HCT116 (cell line): ENCODE measurements around the gene ZHX3. TPM values are rescaled to one million over a fixed set of nuclear protein-coding genes. Genes with fewer than 3 reads are reported as not detected.
A peak's percentile ranks its signal among the peaks of the same experiment; 100 is the strongest.

Source experiments
- ATAC-seq: fragments of 200-7000 bp; cut with Tn5 transposase; 2 replicates; pipeline ENCODE4 v1.9.1; 2020; ENCODE audit warnings: mild to moderate bottlenecking, moderate library complexity
- BruUV-seq: library from RNA; stranded (reverse); fragments of 400-500 nt; replicated peaks from 2 replicates; lab custom pipeline; 2021; lab: Mats Ljungman, UMichigan
- CTCF ChIA-PET: fragments of 300-600 bp; sonication (Branson Sonifier 250); formaldehyde crosslinking; loops from one replicate; lab custom pipeline; 2021; ENCODE audit warnings: antibody characterized with exemption; lab: Charles Lee
- POLR2A ChIA-PET: fragments of 300-600, 350-600 bp; sonication (Branson Sonifier 250); formaldehyde crosslinking; loops from one replicate; lab custom pipeline; 2021; ENCODE audit warnings: antibody characterized with exemption; lab: Charles Lee
- RAD21 ChIA-PET, 2 experiments: fragments of 300-600 bp; sonication (Branson Sonifier 250); formaldehyde crosslinking; loops; one replicate each; lab custom pipeline; 2023; ENCODE audit warnings: low total read pairs in 2 of 2; ENCODE audit not compliant: uncharacterized antibody in 2 of 2, unreplicated experiment in 2 of 2, low non-redundant PET in 1 of 2; lab: Charles Lee
- DNase-seq: peaks from one replicate; pipeline ENCODE4 v3.0.0-alpha.2; 2010; ENCODE audit warnings: low read depth, low spot score
- H2AFZ ChIP-seq: fragments of 200-600 bp; shearing (Covaris generic), sonication (generic); 2 replicates; pipeline ENCODE4 v1.6.1; 2017; ENCODE audit warnings: low read depth, mixed run types, mixed read lengths, antibody characterized with exemption, low read length; ENCODE audit not compliant: poor library complexity, severe bottlenecking
- H3K27ac ChIP-seq: 2 replicates; pipeline ENCODE4 v1.5.1; 2012; ENCODE audit warnings: low read depth, low read length
- H3K27me3 ChIP-seq: fragments of 200-600 bp; sonication (generic); 2 replicates; pipeline ENCODE4 v1.6.1; 2016; ENCODE audit warnings: mixed run types, low read length, mixed read lengths; ENCODE audit not compliant: insufficient read depth
- H3K36me3 ChIP-seq, 2 experiments: fragments of 200-500 bp in 1 of 2; fragments of 200-600 bp in 1 of 2; sonication (Bioruptor generic) in 1 of 2; sonication (generic) in 1 of 2; 2 replicates each; pipeline versions ENCODE4 v1.5.1 to v1.6.1; 2014 to 2016; ENCODE audit warnings: low read length in 2 of 2, inconsistent platforms in 1 of 2, mixed read lengths in 1 of 2, mixed run types in 1 of 2; ENCODE audit not compliant: insufficient read depth in 2 of 2, control insufficient read depth in 1 of 2
- H3K4me1 ChIP-seq, 2 experiments: fragments of 200-600 bp in 1 of 2; sonication (generic) in 1 of 2; 2 replicates each; pipeline versions ENCODE4 v1.5.1 to v1.6.1; 2012 to 2017; ENCODE audit warnings: low read length in 2 of 2, inconsistent platforms in 1 of 2, mild to moderate bottlenecking in 1 of 2, mixed read lengths in 1 of 2, mixed run types in 1 of 2, moderate library complexity in 1 of 2; ENCODE audit not compliant: insufficient read depth in 2 of 2, control insufficient read depth in 1 of 2
- H3K4me2 ChIP-seq: fragments of 200-600 bp; sonication (generic); 2 replicates; pipeline ENCODE4 v1.6.1; 2017; ENCODE audit warnings: mixed run types, low read length, mixed read lengths
- H3K4me3 ChIP-seq, 2 experiments: fragments of 200-600 bp in 1 of 2; sonication (generic) in 1 of 2; replicated peaks in 1 of 2; 2 replicates each; pipeline ENCODE4 v1.5.1; 2011 to 2016; ENCODE audit warnings: low read length in 2 of 2, control low read depth in 1 of 2, low read depth in 1 of 2, mild to moderate bottlenecking in 1 of 2, mixed read lengths in 1 of 2, mixed run types in 1 of 2
- H3K79me2 ChIP-seq: fragments of 200-600 bp; sonication (generic); 2 replicates; pipeline ENCODE4 v1.6.1; 2017; ENCODE audit warnings: mild to moderate bottlenecking, mixed run types, low read length, moderate library complexity, mixed read lengths; ENCODE audit not compliant: insufficient read depth
- H3K9ac ChIP-seq: fragments of 200-600 bp; sonication (generic); 2 replicates; pipeline ENCODE4 v1.6.1; 2016; ENCODE audit warnings: low read length, mixed read lengths
- H3K9me2 ChIP-seq: fragments of 200-600 bp; sonication (generic), shearing (Covaris generic); 2 replicates; pipeline ENCODE4 v1.6.1; 2017; ENCODE audit warnings: mixed run types, mild to moderate bottlenecking, moderate library complexity; ENCODE audit not compliant: insufficient read depth
- H3K9me3 ChIP-seq, 2 experiments: fragments of 200-500 bp in 1 of 2; fragments of 200-600 bp in 1 of 2; sonication (Bioruptor generic) in 1 of 2; sonication (generic) in 1 of 2; 2 replicates each; pipeline ENCODE4 v1.6.1; 2014 to 2017; ENCODE audit warnings: low read length in 2 of 2, mixed read lengths in 2 of 2, inconsistent platforms in 1 of 2, low read depth in 1 of 2, mild to moderate bottlenecking in 1 of 2, mixed run types in 1 of 2, moderate library complexity in 1 of 2; ENCODE audit not compliant: control insufficient read depth in 1 of 2, insufficient read depth in 1 of 2
- H4K20me1 ChIP-seq: fragments of 200-600 bp; sonication (generic), shearing (Covaris generic); 2 replicates; pipeline ENCODE4 v1.6.1; 2017; ENCODE audit warnings: mixed run types, mild to moderate bottlenecking, moderate library complexity; ENCODE audit not compliant: insufficient read depth
- CBX3 ChIP-seq: IDR thresholded peaks from 2 replicates; pipeline ENCODE4 v1.6.1; 2012; ENCODE audit warnings: low read depth
- CEBPB ChIP-seq: IDR thresholded peaks from 2 replicates; pipeline ENCODE4 v1.6.1; 2012; ENCODE audit warnings: low read depth
- EGR1 ChIP-seq: IDR thresholded peaks from 2 replicates; pipeline ENCODE4 v1.6.1; 2012; ENCODE audit warnings: low read depth
- ELF1 ChIP-seq: IDR thresholded peaks from 2 replicates; pipeline ENCODE4 v1.6.1; 2012; ENCODE audit warnings: low read depth, borderline replicate concordance
- JUND ChIP-seq: IDR thresholded peaks from 2 replicates; pipeline ENCODE4 v1.6.1; 2012
- POLR2A ChIP-seq: IDR thresholded peaks from 2 replicates; pipeline ENCODE4 v1.7.0; 2011; ENCODE audit warnings: borderline replicate concordance; ENCODE audit not compliant: insufficient read depth, insufficient read length; ENCODE audit errors: extremely low read depth
- SIN3A ChIP-seq: IDR thresholded peaks from 2 replicates; pipeline ENCODE4 v1.6.1; 2012; ENCODE audit warnings: low read depth
- SRF ChIP-seq: IDR thresholded peaks from 2 replicates; pipeline ENCODE4 v1.6.1; 2012; ENCODE audit warnings: low read depth
- YY1 ChIP-seq: IDR thresholded peaks from 2 replicates; pipeline ENCODE4 v1.6.1; 2011; ENCODE audit warnings: low read length, low read depth, moderate library complexity, mild to moderate bottlenecking; ENCODE audit not compliant: insufficient replicate concordance; ENCODE audit errors: extremely low read depth
- intact Hi-C: fragments of 100-400 bp; cut with micrococcal nuclease; formaldehyde crosslinking; loops from 2 replicates; pipeline ENCODE4 v1.10.0; 2022
- total RNA-seq: library from RNA; stranded (reverse); gene quantifications from one replicate; pipeline ENCODE4 v1.2.1, GENCODE V29; 2021; ENCODE audit not compliant: unreplicated experiment
- TF ChIP-seq, protein P1 (sequence below): IDR thresholded peaks from 2 replicates; pipeline ENCODE4 v1.6.1; 2012
- TF ChIP-seq, protein P2 (sequence below): IDR thresholded peaks from 2 replicates; pipeline ENCODE4 v1.6.1; 2012
- TF ChIP-seq, protein P3 (sequence below): IDR thresholded peaks from 2 replicates; pipeline ENCODE4 v1.6.1; 2011; ENCODE audit warnings: mild to moderate bottlenecking, low read length, moderate library complexity; ENCODE audit not compliant: insufficient replicate concordance; ENCODE audit errors: extremely low read depth
- TF ChIP-seq, protein P4 (sequence below), 3 experiments: fragments of 200-600 bp in 1 of 3; sonication (generic) in 1 of 3; IDR thresholded peaks in 2 of 3; conservative IDR thresholded peaks in 1 of 3; 2 replicates each; pipeline ENCODE4 v1.5.1; 2012 to 2017; ENCODE audit warnings: low read depth in 2 of 3, low read length in 2 of 3, antibody characterized with exemption in 1 of 3, borderline replicate concordance in 1 of 3, control low read depth in 1 of 3, mild to moderate bottlenecking in 1 of 3, mixed read lengths in 1 of 3, mixed run types in 1 of 3, moderate library complexity in 1 of 3; ENCODE audit not compliant: insufficient read depth in 1 of 3

Gene ZHX3
- total RNA-seq, 1 experiment from 2014 or later = 13.3 TPM

DNA sequence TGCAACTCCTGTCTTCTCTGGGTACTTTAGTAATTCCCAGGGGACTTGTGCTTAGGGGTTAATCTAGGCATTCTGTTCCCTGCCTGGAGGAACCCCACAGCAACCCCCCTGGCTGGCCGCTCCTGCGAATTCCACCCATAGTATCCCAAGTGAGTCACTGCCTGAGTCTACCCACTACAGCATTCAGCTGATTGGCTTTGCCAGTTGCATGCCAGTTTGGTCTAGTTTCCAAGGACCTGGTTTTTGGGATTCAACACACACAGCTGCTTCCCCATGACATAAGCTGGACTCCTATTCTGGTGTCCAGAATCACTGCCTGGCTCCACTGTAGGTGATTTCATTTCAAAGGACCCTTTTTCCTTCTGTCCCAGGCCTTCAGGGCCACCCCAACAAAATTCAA is 139.9 kb downstream of the ZHX3 start:
- Histone ChIP-seq H3K4me2 (peak overlapping the region; percentile 45), H3K4me3 (no peak overlapping the region), H3K36me3 (peaks cover 12 to 14% of the 10 kb centered on the region in 2 experiments; a peak in 3 of 4 replicates), H2AFZ (no peak overlapping the region), H4K20me1 (no peaks in the 10 kb centered on the region), H3K9ac (peak overlapping the region; percentile 7; the same call in 1 of the 2 replicates), H3K79me2 (no peaks in the 10 kb centered on the region), H3K27ac (no peak overlapping the region), H3K9me2 (no peaks in the 10 kb centered on the region), H3K9me3 (no peaks in the 10 kb centered on the region), H3K27me3 (no peaks in the 10 kb centered on the region), H3K4me1 (peaks cover 3 to 16% of the 10 kb centered on the region in 2 experiments; a peak in 3 of 4 replicates)
- ChIA-PET POLR2A (no interaction called here), RAD21 (no interaction called here), CTCF (interaction anchor here (1.2 kb wide), 1 partner anchor 163 kb away, joined by 4 read pairs; the partner anchor contains the start of gene LPIN3)
- TF ChIP-seq ELF1 = no peak
- TF ChIP-seq, protein P1, sequence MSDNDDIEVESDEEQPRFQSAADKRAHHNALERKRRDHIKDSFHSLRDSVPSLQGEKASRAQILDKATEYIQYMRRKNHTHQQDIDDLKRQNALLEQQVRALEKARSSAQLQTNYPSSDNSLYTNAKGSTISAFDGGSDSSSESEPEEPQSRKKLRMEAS = no peak
- TF ChIP-seq CEBPB = no peak
- TF ChIP-seq POLR2A = no peak
- no peak for TF ChIP-seq CBX3
- no peak for TF ChIP-seq SRF
- no peak for TF ChIP-seq SIN3A
- TF ChIP-seq, protein P2, sequence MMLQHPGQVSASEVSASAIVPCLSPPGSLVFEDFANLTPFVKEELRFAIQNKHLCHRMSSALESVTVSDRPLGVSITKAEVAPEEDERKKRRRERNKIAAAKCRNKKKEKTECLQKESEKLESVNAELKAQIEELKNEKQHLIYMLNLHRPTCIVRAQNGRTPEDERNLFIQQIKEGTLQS = no peak
- TF ChIP-seq, protein P3, sequence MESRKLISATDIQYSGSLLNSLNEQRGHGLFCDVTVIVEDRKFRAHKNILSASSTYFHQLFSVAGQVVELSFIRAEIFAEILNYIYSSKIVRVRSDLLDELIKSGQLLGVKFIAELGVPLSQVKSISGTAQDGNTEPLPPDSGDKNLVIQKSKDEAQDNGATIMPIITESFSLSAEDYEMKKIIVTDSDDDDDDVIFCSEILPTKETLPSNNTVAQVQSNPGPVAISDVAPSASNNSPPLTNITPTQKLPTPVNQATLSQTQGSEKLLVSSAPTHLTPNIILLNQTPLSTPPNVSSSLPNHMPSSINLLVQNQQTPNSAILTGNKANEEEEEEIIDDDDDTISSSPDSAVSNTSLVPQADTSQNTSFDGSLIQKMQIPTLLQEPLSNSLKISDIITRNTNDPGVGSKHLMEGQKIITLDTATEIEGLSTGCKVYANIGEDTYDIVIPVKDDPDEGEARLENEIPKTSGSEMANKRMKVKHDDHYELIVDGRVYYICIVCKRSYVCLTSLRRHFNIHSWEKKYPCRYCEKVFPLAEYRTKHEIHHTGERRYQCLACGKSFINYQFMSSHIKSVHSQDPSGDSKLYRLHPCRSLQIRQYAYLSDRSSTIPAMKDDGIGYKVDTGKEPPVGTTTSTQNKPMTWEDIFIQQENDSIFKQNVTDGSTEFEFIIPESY = no peak
- TF ChIP-seq, protein P4, sequence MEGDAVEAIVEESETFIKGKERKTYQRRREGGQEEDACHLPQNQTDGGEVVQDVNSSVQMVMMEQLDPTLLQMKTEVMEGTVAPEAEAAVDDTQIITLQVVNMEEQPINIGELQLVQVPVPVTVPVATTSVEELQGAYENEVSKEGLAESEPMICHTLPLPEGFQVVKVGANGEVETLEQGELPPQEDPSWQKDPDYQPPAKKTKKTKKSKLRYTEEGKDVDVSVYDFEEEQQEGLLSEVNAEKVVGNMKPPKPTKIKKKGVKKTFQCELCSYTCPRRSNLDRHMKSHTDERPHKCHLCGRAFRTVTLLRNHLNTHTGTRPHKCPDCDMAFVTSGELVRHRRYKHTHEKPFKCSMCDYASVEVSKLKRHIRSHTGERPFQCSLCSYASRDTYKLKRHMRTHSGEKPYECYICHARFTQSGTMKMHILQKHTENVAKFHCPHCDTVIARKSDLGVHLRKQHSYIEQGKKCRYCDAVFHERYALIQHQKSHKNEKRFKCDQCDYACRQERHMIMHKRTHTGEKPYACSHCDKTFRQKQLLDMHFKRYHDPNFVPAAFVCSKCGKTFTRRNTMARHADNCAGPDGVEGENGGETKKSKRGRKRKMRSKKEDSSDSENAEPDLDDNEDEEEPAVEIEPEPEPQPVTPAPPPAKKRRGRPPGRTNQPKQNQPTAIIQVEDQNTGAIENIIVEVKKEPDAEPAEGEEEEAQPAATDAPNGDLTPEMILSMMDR (IDR thresholded peaks at IDR 0.05 in 2 of 3, conservative IDR thresholded peaks at IDR 0.05 in 1 of 3; ENCODE audit: borderline replicate concordance in 1 of 3, insufficient read depth in 1 of 3, low read depth in 2 of 3, low read length in 2 of 3) = no peak
- TF ChIP-seq JUND = no peak
- TF ChIP-seq YY1 = no peak
- TF ChIP-seq EGR1 = no peak
- intact Hi-C loops = no loop called here
- DNase-seq = peak; percentile 8
- peak; percentile 61 for ATAC-seq
- no TSS peak for BruUV-seq
